A673 (cell line): Measurements from ENCODE around the gene TNFSF12. TPM values are rescaled to one million over a fixed set of nuclear protein-coding genes. Genes with fewer than 3 reads are reported as not detected.

Source experiments
- BruUV-seq: library from RNA; stranded (reverse); fragments of 400-500 nt; replicated peaks from 2 replicates; lab custom pipeline; 2021; lab: Mats Ljungman, UMichigan
- CTCF ChIA-PET: fragments of 300-600 bp; sonication (Branson Sonifier 250); formaldehyde crosslinking; loops from one replicate; lab custom pipeline; 2022; ENCODE audit warnings: antibody characterized with exemption; lab: Charles Lee
- POLR2A ChIA-PET: fragments of 300-600 bp; sonication (Branson Sonifier 250); formaldehyde crosslinking; loops from one replicate; lab custom pipeline; 2022; ENCODE audit warnings: antibody characterized with exemption; ENCODE audit not compliant: low non-redundant PET; lab: Charles Lee
- DNase-seq: peaks from one replicate; pipeline ENCODE4 v3.0.0-alpha.2; 2015; ENCODE audit warnings: low spot score
- H3K27ac ChIP-seq: fragments of 200-600 bp; sonication (generic); 2 replicates; pipeline ENCODE4 v1.5.1; 2016; ENCODE audit warnings: mixed run types, low read depth, mild to moderate bottlenecking, mixed read lengths, antibody characterized with exemption, low read length; ENCODE audit not compliant: poor library complexity, severe bottlenecking
- H3K27me3 ChIP-seq: fragments of 200-600 bp; sonication (generic); replicated peaks from 2 replicates; pipeline ENCODE4 v1.6.1; 2017; ENCODE audit warnings: mixed run types, low read depth, mild to moderate bottlenecking, mixed read lengths, antibody characterized with exemption, low read length; ENCODE audit not compliant: insufficient read depth, poor library complexity
- H3K36me3 ChIP-seq: fragments of 200-600 bp; sonication (generic); 2 replicates; pipeline ENCODE4 v1.6.1; 2016; ENCODE audit warnings: mixed run types, mild to moderate bottlenecking, mixed read lengths, antibody characterized with exemption, low read length; ENCODE audit not compliant: insufficient read depth, poor library complexity, severe bottlenecking
- H3K4me1 ChIP-seq: fragments of 200-600 bp; sonication (generic); 2 replicates; pipeline ENCODE4 v1.6.1; 2017; ENCODE audit warnings: mixed run types, mild to moderate bottlenecking, mixed read lengths, antibody characterized with exemption, low read length; ENCODE audit not compliant: insufficient read depth, poor library complexity, severe bottlenecking
- H3K4me3 ChIP-seq: fragments of 200-600 bp; sonication (generic); 2 replicates; pipeline ENCODE4 v1.5.1; 2016; ENCODE audit warnings: low read depth, mixed run types, mild to moderate bottlenecking, mixed read lengths, low read length; ENCODE audit not compliant: poor library complexity, severe bottlenecking
- H3K9me3 ChIP-seq: fragments of 200-600 bp; sonication (generic); 2 replicates; pipeline ENCODE4 v1.6.1; 2016; ENCODE audit warnings: mixed run types, low read depth, mild to moderate bottlenecking, mixed read lengths, antibody characterized with exemption, low read length; ENCODE audit not compliant: poor library complexity, severe bottlenecking
- CTCF ChIP-seq: fragments of 300-800, 200-600 bp; sonication (generic); conservative IDR thresholded peaks from 2 replicates; pipeline ENCODE4 v1.5.1; 2017; ENCODE audit warnings: low read depth, mild to moderate bottlenecking, antibody characterized with exemption, low read length, moderate library complexity, mixed read lengths
- EZH2 ChIP-seq: fragments of 200-600 bp; sonication (generic); IDR thresholded peaks from 2 replicates; pipeline ENCODE4 v1.6.1; 2017; ENCODE audit warnings: borderline replicate concordance, low read depth, mild to moderate bottlenecking, mixed read lengths, antibody characterized with exemption, low read length; ENCODE audit not compliant: poor library complexity, severe bottlenecking
- intact Hi-C: fragments of 100-400 bp; cut with micrococcal nuclease; formaldehyde crosslinking; loops from one replicate; pipeline ENCODE4 v1.10.0; 2022; ENCODE audit not compliant: unreplicated experiment
- total RNA-seq: library from RNA; stranded (reverse); gene quantifications from 2 replicates; pipeline ENCODE4 v1.2.3, GENCODE V29; 2021

Gene TNFSF12
- total RNA-seq, 1 experiment from 2014 or later: 0.75 TPM

GRCh38 chr17:7549401-7550055 lies 670 bp downstream of the TNFSF12 start:
- no TSS peak for BruUV-seq
- no peak for DNase-seq
- intact Hi-C loops: no loop called here
- Histone ChIP-seq H3K27me3 (no peaks in the 10 kb centered on the region), H3K4me3 (no peak overlapping the region), H3K9me3 (no peaks in the 10 kb centered on the region), H3K27ac (no peak overlapping the region), H3K4me1 (no peaks in the 10 kb centered on the region), H3K36me3 (no peaks in the 10 kb centered on the region)
- TF ChIP-seq CTCF (no peak), EZH2 (no peak)
- ChIA-PET CTCF (no interaction called here), POLR2A (interaction anchor here (0.5 kb wide), 1 partner anchor 29 kb away, joined by 3 read pairs; no protein-coding TSS in a partner anchor)

- no TSS peak for BruUV-seq
- no peak for DNase-seq
- no peaks in the 10 kb centered on the region for H3K9me3 ChIP-seq
- TF ChIP-seq CTCF (no peak), EZH2 (no peak)
- no peaks in the 10 kb centered on the region for H3K4me1 ChIP-seq
- no peak overlapping the region for H3K27ac ChIP-seq
- ChIA-PET POLR2A (interaction anchor here (0.5 kb wide), 1 partner anchor 109 kb away, joined by 4 read pairs; no protein-coding TSS in a partner anchor), CTCF (no interaction called here)
- H3K36me3 ChIP-seq: no peaks in the 10 kb centered on the region
- H3K4me3 ChIP-seq: no peak overlapping the region
- no peaks in the 10 kb centered on the region for H3K27me3 ChIP-seq
- intact Hi-C loops: no loop called here
Measured at GRCh38 chr17:7550344-7550743, 1.5 kb downstream of the TNFSF12 start.

- no peak for DNase-seq
- Histone ChIP-seq H3K27me3 (no peaks in the 10 kb centered on the region), H3K36me3 (no peaks in the 10 kb centered on the region), H3K27ac (no peak overlapping the region), H3K4me1 (no peaks in the 10 kb centered on the region), H3K4me3 (no peak overlapping the region), H3K9me3 (no peaks in the 10 kb centered on the region)
- ChIA-PET POLR2A (no interaction called here), CTCF (no interaction called here)
- intact Hi-C loops: no loop called here
- no peak for TF ChIP-seq CTCF
- no peak for TF ChIP-seq EZH2
- BruUV-seq: no TSS peak
Measured at GRCh38 chr17:7551396-7551795, 2.5 kb downstream of the TNFSF12 start.
